GM21825 (cell line): ENCODE data around the gene NF1.
"Not testable (repeated sequence)": the region's sequence is repeated elsewhere in the genome, so short reads cannot be mapped to it uniquely, and the experiment has no call there.

Experiments used
- ATAC-seq: cut with Tn5 transposase; IDR thresholded peaks from one replicate; pipeline ENCODE4 v1.9.1; 2021; ENCODE audit warnings: mild to moderate bottlenecking, moderate library complexity; ENCODE audit not compliant: unreplicated experiment

The NF1 gene

DNA sequence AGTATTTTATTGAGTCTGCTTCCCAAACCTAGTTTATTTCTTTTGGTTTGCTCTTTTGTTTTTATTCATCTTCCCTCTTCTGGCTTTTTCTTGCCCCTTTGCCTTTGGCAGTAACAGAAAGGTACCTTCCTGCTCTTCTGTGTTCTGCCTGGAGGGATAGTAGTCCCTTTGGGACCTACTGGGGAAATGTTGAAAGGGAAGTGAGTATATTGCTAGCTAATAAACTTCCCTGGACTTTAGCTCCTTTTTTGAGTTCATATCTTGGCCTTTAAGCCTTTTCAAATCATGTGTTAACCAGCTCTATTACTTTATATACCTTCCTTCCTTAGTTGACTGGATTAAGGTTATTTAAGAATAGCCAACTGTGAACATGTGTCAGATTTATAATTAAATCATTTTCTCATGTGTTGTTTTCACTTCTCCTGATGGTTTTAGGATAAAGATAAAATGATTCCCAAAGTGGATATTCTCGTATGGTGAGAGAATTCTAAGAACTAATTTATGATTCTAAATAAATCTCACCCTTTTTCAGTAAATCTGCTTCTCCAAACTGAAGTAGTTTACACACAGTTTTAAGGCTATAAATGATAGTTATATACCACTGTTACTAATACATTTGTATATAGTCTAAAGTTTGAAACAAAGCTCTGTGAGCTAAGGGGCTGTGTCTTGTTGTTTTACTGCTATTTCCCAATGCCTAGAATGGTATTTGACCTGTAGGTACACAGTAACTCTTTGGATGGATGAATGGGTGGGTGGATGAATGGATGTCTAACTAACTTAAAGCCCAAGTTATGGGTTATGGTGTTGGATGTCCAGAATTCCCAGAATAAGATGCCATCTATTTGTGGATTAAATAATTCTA lies 156.6 kb downstream of the NF1 start:
- no peak for ATAC-seq

DNA sequence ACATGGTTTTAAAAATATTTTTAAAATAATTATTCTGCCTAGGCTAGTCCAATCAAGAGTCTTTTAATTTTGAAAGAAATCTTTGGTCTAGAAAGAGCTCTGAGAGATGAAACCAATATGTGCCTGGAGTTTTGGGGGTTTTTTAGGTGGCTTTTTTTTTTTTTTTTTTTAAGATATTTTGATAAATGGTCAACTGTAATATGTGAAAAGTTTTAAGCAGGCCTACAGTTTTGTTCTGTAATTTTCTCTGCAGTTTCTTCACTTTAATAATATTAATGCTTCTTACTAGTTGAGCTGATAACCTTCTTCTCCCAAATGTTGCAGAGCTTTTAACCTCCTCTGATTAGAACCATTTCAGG lies 157.2 kb downstream of the NF1 start:
- no peak for ATAC-seq

DNA sequence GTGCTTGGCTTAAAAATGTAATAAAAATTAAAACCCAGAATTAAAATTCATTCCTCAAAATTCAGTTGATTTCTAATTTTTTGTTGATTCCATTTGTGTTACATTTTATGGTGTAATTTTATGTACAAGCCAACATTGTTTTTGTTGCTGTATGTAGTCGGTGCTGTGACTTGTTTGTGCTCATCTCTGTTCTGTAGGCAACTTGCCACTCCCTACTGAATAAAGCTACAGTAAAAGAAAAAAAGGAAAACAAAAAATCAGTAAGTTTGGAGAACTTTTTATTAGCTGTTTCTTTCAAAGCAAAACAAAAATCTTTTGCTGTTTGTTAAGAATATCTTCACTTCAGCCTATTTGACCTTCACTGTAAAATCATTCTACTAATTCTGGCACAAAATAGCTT lies 158.0 kb downstream of the NF1 start:
- ATAC-seq, result no peak

DNA sequence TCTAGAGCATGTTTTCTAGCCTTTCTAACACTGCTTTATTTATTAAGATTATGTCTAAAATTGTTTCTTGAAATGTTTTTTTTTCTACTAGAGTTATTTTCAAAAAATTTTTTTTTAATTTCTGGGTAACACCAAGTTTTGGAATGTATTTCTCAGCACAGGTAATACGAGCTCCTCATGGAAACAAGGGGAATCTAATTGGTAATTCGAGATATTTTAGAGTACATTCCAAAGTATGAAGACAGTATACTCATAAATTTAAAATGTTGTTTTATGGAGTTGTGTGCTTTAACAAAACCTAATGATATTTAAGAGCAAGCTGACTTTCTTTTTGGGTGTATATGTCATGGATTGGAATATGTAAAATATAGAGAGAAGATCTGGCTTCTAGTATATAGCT lies 159.9 kb downstream of the NF1 start:
- ATAC-seq, result no peak

DNA sequence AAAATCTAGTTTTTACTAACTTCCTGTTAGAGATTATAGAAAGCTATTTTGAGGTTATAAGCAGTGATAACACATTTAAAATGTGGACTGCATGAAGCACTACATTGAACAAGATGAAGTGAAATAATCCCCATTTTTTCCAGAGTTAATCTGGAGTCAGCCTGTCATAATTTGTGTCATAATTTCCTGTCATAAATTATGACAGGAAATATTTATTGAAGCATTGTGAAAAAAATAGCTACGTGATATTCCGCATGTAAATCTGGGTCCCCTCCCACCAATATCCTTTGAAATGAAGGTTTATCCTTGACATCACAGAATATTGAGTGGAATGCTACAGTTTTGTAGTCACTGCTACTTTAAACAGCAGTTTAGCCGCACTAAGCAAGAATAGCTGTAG lies 162.2 kb downstream of the NF1 start:
- ATAC-seq, result no peak

DNA sequence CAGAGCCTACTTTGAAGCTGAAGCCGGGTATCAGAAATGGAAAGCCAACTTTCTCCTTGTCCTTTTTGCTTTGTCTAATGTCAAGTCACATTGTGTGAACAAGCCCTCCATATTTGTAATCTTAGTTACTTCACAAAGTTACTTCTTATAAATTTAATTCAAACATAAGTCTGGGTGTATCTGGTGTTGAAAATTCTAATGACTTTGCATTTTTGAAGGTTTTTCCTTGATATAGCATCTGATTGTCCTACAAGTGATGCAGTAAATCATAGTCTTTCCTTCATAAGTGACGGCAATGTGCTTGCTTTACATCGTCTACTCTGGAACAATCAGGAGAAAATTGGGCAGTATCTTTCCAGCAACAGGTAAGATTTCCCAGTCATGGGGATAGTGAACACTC lies 165.4 kb downstream of the NF1 start:
- ATAC-seq, result no peak

DNA sequence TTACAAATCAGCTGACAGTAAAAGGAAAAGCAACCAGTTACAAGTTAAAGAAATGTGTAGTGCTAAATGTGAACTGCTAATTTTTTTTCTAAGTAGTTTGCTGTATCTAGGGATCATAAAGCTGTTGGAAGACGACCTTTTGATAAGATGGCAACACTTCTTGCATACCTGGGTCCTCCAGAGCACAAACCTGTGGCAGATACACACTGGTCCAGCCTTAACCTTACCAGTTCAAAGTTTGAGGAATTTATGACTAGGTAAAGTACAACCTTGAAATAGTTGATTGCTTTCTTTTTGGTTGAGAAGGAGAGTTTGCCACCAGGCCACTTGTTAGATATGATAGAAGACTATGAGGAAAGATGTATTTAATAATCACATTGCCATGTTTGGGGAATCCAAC lies 166.8 kb downstream of the NF1 start:
- no peak for ATAC-seq

DNA sequence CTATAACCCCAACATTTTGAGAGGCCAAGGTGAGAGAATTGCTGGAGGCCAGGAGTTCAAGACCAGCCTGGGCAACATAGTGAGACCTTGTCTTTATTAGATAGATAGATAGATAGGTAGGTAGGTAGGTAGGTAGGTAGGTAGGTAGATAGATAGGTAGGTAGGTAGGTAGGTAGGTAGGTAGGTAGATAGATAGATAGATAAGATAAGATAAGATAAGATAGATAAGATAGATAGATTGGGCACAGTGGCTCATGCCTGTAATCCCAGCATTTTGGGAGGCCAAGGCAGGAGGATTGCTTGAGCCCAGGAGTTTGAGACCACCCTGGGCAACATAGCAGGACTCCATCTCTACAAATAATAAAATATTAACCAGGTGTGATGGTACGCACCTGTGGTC lies 168.1 kb downstream of the NF1 start:
- not testable (repeated sequence) for ATAC-seq

DNA sequence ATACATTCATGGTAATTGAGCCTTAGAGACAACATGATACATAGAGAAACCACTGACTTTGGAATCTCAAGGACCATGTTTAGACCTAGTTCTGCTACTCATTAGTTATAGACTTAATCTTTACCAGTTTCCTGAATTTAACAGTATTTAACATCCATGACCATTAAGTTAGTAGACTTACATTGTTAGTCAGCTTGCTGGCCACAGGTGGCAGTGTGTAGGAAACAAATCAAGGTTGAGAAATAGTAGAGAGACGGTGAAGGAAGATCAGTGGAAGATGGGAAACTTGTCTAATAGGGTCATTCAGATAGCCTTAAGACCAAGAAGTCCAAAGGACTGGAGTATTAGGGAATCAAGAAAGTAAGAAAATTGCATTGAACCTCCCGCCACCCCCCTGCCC lies 171.3 kb downstream of the NF1 start:
- ATAC-seq, result no peak

DNA sequence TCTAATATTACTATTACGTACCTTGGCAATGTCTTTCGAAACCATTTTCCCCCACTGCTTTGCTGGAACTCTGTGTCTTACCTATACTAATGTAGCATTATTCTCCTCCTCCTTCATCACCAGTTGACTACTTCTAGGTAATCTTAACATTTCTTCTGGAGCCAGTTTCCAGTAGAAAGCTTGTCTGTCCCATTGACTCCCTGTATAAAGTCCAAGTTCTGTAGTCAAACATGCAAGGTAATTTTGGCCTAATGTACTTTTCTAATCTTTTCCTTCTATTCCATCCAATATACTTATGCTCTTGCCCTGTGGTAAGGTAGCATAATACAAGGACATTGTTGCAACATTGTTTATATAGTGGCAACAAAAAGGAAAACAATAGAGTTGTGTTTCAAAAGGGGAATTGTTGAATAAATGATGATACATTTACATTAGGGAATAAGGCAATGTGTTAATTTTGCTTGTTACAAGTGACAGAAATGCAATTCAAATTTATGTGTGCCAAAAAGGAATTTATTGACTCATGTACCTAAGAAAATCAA lies 174.3 kb downstream of the NF1 start:
- ATAC-seq, result no peak

DNA sequence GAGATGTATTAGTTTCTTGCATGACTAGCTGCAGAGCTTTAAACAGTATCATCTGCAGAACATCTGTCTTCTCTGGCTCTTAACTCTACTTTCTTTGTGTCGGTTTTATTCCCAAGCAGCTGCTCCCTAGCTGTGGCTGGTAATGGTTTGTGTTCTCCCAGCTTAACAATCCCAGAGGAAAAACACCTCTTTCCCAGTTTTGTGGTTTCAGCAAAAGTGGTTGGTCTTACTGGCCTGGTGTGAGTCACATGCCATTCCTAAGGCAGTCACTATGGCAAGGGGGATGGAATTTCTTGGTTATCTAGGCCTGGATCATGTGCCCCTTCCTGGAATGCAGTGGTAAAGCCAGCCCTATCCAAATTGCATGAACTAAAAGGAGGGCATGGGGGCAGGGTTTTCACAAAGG lies 174.8 kb downstream of the NF1 start:
- no peak for ATAC-seq

DNA sequence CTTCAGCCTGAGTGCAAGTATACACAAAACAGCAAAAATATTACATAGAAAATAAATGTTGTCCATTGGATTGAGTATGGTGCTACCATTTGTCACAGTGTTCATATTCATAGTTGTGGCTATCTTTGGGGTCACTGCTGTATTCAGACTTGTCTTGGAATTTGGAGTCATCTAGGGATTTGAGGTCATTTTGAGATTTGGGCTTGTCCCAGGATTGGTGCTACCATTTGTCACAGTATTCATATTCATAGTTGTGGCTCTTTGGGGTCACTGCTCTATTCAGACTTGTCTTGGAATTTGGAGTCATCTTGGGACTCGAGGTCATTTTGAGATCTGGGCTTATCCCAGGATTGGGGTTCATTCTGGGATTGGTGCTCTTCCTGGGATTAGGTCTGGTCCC lies 177.5 kb downstream of the NF1 start:
- ATAC-seq, result no peak

DNA sequence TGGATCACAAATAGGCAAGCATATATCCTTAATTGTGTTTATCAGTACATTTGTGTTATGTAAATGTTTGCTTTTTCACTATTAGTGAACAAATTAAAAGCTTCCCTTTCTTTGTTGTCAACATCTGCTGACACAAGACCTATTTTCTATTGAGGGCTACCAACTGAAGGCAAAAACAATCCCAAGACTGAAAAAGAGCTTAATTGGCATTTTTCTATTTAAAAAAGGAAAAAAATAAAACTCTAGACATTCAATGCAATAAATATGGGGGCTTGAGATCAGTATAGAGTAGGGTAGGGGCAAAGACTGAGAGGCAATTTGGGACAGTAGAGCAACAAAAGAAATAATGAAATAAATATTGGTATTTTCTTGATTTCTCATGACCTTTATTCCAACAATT lies 178.0 kb downstream of the NF1 start:
- no peak for ATAC-seq

DNA sequence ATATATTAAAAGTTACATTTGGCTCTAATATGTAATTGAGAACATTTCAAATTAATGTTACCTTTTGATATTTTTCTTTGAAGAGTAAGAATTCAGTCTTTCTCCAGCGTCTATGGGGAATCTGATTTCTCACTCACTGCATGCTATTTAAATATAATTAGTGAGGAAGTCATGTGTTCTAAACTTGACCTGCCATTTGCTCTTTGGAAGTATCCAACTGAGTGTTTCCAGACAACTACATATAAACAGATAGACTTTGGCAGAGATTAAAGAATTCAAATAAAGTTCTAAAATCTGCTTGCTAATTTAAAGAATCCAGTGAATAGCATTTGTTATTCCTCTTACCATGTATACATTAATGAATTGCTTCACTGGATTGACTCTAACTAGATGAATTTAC lies 178.7 kb downstream of the NF1 start:
- no peak for ATAC-seq

DNA sequence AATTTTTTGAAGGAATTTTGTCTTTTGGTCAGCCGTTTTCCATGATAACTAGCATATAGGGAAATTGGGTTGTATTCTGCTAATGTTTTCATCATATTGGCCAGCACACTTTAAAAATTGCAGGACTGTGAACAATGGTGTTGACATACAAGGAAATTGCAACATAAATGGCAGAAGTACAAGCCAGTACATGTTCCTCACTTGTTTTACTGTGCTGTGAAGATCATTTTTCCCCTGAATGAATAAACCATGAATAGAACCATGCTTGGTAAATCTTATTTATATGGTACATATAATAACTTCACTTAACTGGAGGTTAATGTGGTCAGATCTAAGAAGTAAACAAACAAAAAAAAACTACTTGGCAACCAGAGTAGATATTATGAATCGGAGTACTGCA lies 179.5 kb downstream of the NF1 start:
- ATAC-seq, result no peak

DNA sequence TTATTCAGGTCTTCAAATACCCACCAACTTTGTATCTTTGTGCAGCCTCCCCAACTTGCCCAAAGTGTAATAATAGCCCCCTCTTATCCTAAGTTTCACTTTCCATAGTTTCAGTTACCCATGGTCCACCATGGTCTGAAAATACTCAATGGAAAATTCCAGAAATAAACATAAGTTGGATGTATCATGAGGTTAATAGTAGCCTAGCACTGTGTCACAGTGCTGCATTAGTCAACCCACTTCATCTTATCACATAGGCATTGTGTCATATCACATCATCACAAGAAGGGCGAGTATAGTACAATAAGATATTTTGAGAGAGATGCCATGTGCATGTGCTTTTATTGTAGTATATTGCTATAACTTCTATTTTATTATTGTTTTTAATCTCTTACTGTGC lies 180.3 kb downstream of the NF1 start:
- ATAC-seq, result no peak

DNA sequence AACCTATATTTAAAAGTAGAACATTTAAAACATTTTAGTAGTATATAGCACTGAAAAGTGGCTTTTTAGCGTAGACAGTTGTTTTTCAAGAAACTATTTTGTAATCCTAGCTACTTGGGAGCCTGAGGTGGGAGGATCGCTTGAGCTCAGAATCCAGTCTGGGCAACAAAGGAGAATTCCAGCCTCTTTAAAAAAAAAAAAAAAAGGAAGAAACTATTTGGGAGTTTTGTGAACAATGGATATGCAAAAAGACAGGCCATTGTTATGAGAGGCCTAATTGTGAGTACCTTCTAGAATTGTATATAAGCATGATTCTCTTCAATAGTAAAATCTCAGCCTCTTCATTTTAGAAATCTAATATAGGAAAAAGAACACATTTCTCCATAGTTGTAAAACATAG lies 184.6 kb downstream of the NF1 start:
- ATAC-seq, result no peak

DNA sequence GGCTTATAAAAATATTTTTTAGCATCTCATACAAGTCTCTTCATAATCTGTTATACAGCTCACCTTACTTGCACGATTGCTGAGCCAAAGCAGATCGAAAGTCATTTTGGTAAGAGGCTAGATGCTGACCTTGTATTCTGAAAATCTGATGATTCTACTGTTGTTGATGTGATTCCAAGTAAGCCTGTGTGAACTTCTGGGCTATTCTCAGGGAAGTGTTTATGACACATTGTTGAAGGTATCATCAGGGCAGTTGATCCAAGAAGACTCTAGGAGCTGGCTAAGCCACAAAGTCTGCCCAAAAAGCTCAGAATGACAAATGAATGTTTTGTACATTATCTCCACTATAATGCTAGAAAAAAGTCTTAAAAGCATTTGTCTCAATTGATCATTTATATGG lies 186.3 kb downstream of the NF1 start:
- ATAC-seq, result no peak

DNA sequence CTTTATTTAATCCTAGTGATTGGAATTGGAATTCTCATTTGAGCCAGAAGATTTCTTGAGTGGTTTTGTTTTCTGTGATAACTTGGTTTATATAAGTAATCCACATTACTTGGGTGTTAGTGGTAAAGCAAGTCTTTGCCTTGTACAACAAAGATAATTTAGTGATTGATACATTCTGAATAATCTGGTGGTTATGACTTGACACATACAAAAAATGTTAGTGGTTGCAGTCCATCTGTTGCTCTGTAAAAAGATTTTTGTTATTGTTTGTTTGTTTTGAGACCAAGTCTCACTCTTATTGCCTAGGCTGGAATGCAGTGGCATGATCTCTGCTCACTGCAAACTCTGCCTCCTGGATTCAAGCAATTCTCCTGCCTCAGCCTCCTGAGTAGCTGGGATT lies 189.1 kb downstream of the NF1 start:
- no peak for ATAC-seq

DNA sequence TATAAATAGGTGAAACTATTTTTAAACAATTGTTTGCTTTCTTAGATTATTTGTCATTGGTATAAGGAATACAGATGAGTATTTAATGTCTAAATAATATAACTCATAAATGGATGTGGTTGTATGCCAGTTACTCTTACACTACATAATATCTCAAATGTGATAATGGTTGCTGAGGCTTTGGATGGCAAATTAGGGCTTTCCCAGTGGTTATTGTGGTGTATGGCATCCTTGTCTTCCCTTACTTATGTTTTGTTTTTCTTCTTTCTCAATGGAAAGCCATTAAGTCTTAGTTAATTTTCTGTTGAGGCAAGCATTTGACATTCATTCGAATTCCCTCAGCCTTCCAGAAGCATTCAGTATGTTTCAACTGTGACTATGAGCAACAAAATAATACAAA lies 191.8 kb downstream of the NF1 start:
- no peak for ATAC-seq

DNA sequence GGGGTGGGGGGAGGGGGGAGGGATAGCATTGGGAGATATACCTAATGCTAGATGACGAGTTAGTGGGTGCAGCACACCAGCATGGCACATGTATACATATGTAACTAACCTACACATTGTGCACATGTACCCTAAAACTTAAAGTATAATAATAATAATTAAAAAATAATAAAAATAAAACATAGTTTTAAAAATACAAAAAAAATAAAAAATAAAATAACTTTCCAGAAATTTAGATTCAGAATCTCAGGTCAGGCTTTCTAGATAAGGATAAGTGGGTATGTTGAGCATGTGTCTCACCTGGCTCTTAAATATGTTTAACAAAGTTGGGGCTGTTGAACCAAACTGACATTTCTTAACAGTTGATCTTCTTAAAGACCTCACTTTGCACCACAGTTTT lies 193.2 kb downstream of the NF1 start:
- not testable (repeated sequence) for ATAC-seq

DNA sequence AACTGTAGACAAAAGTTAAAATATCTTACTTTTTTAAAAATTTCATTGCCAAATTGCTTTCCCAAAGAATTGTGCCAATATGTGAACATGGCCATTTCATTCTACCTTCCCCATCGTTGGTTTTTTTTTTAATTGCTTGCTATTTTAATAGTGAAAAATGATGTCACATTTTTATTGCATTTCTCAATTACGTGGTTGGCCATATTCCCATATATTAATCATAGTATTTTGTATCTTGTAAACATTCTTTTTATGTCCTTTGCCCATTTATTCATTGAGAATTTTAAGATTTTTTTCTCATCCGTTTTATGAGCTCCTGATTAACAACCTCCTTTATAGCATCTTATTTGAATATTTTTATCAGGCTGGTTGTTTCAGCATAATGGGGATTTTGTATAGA lies 195.0 kb downstream of the NF1 start:
- no peak for ATAC-seq

DNA sequence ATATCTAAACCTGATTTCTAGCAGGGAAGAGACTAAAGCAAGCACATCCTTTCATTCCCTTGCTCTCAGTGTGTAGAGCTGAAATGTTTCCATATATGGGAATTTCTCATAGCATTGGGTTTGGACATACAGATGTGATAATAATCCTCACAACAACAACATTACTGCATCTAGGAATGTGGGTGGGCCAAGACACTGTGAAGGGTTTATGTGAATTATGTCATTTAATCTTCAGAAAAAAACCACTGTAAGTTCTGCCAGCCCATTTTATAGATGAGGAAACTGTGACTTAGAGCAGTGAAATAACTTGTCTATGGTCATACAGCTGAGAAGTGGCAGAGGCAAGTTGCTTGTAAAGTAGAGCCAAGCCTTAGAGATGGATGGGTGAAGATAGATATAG lies 197.0 kb downstream of the NF1 start:
- ATAC-seq, result no peak
